Pons (tissue), 1 donor: Measurements from ENCODE around the gene RBM8A.
A peak's percentile ranks its signal among the peaks of the same experiment; 100 is the strongest.
"Not testable (repeated sequence)": the region's sequence is repeated elsewhere in the genome, so short reads cannot be mapped to it uniquely, and the experiment has no call there.

Experiments
- DNase-seq: peaks from one replicate; pipeline ENCODE4 v3.0.0-alpha.2; 2016; ENCODE audit warnings: low spot score

RBM8A gene

DNA sequence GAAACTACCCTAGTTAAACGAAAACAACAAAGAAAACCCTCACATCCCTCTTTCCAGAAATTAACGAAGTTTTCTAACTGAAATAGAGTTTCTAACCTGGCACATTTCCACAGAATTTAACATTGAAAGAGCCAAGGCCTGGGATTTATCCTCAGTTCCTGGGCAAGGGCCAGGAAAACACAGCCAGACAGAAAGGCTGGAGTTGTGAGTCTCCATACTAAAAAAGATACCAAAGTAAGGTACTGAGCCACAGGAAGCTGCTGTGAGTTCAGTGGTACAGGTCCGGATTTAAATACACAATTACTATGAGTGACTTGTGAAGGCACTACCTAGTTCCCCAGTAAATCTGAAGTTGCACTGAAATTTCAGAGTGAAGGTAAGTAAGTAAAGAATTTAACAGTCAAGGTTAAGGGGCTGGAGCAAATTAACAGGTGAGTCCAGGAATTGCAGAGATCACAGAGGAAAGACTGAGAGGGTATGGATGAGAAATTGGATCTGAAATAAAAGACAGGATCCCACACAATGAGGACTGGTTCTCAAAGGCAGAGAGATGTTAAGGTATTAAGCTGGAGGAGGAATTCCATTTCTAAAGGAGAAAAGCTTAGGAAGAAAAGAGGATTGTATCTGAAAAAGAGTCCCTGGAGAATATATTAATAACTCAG, 29.6 kb upstream of the RBM8A start:
- DNase-seq, result peak; percentile 55

DNA sequence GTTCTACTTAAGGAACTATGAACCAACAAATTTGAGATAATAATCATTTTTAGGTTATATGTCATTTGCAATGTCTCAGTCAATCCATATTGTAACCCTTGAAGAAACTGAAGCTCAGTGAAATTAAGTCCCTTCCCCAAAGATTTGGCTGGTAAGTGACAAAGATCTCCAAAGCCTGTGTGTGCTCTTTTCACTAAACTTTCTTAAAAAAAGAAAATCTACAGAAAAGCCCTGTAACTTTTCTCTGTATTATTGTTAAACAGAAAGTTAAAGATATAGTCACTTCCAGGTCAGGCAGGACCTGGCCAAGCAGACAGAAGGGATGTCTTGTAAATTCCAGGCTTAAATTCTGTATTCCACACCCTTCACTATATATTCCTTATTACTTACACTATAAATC, 29.1 kb upstream of the RBM8A start:
- no peak for DNase-seq

DNA sequence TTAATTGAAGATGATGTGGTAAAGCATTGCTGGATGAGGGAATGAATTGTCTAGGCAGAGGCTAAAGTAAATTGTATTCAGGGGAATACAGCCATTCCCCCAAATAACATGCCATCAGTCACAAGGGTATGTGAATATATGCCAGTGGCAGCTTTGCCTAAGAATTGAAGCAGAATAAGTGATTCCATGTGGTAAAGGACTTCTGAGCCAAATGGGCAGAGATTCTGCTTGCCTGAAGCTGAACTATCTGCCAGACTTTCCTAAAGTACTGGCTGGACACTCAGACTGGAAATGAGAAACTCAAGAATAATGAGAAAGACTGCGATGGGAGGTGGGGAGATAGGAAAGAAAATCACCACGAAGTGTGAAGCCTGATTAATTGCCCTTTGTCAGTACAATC, 28.2 kb upstream of the RBM8A start:
- DNase-seq, result peak; percentile 37

DNA sequence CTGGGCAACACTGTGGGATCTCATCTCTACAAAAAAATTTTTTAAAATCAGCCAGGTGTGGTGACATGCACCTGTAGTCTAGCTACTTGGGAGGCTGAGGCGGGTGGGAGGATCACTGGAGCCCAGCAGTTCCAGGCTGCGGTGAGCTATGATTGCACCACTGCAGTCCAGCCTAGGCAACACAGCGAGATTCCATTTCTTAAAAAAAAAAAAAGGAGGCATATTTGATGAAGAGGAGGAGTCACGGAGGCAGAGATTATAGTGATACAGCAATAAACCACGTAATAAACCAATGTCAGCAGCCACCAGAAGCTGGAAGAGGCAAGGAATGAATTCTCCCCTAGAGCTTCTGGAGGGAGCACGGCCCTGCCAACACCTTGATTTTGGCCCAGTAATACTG, 26.6 kb upstream of the RBM8A start:
- no peak for DNase-seq

DNA sequence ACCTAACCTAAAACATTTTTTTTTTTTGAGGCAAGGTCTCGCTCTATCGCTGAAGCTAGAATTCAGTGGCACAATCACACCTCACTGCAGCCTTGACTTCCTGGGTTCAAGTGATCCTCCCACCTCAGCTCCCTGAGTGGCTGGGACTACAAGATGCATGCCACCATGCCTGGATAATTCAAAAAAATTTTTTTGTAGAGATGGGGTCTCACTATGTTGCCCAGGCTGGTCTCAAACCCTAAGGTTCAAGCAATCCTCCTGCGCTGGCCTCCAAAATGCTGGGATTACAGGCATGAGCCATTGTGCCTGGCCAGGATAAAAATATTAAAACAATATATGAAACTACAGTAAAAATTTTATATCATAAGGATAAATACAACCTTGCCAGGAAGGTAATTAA, 25.6 kb upstream of the RBM8A start:
- DNase-seq, result no peak

DNA sequence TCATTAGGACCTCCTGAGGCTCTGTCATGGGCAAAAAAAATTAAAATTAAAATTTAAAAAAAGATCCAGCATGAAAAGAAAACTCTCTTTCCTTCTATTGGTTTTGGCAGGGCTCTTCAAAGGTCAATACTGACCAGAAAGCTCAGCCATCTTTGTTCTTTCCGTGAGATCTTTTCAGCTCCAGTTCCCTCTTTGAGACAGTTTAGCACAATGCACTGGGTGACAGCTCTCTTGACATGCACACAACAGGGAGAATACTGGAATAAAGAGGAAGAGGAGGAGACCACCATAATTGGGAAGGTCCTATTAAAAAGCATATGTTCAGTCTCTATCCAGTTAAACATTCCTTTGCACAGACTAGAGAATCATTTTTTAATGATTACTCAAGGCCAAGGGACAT, 24.2 kb upstream of the RBM8A start:
- no peak for DNase-seq

DNA sequence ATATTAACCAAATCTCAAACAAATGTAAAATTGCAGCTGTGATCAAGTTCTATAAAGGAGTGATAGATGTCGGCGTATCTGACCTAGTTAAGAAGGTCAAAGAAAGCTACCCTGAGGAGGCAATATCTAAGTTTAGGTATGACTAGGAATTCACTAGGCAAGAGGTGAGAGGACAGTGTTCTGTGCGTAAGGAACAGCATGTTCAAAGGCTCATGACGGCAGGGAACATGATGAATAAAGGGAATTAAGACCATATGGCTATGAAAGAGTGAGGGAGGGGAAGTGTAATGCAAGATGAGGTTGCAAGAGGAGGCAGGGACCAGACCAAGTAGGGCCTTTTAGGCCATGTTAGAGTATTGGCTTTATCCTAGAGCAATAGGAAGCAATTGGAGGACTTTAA, 21.9 kb upstream of the RBM8A start:
- no peak for DNase-seq

DNA sequence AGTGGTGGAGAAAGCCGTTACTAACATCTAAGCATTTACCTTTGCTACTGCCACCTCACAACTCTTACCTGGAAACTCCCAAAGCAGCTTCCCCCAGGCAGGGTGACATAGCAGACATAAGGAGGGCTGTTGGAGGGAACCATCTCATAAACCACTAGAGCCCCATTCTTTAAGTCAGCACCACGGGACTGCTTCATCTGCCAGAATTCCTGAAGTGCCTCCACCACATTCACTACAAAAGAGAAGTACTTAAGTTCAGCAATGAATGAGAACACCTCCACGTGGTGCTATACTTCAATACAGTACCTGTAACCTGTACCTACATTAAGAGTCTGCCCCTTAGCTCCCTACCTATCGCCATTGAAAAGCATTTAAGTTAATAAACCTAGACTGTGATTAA, 20.3 kb upstream of the RBM8A start:
- no peak for DNase-seq

DNA sequence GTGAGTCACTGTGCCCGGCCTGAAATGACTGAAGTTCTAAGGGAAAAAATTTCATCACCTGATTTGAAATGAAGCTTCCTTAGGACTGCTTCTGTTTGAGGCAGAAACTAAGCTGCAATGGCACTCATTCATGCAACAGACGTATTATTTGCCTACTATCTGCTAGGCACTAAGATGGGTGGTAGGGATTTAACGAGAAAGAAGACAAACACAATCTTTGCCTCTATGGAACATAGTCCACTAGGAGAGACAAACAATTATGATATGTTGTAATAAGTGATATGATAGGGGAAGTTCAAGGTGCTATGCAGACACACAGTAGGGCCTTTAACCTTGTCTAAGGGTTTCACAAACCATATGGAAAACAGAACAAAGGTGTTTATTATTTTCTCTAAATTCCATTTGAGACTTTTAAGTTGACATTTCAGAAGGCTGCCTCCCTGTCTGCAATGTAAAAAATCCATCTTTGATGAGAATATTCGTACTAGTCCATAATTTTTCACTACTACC, 19.2 kb upstream of the RBM8A start:
- DNase-seq, result no peak

DNA sequence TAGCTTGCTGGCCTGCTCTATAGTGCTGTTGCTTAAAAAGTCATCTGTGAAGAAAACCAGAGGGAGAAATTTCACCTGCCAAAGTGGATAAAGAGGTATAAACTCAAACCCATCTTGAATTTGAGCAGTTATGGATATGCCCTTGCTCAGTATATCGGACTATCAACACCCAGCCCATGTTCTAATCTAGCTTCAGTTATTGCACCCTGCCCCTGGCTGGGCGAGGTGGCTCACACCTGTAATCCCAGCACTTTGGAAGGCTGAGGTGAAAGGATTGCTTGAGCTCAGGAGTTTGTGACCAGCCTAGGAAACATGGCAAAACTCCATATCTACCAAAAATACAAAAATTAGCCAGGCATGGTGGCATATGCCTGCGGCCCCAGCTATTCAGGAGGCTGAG, 17.2 kb upstream of the RBM8A start:
- no peak for DNase-seq

DNA sequence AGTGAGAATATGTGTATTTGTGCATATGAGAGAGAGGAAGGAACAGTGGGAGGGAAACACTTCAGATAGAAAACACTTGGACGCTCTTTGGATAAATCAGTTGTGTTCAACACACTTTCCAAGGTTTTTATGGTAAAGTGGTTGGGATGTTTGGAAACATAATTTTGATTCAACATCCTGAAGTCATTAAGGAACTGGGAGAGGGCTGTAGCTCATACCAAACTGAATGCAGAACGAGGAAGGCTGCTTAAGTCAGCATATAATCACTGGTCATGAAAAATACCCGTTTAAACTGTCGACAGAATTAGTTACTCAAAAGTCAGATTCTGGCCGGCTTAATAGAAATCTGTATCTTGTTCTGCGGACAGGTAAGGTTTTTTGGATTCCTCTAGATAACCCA, 15.6 kb upstream of the RBM8A start:
- DNase-seq, result no peak

DNA sequence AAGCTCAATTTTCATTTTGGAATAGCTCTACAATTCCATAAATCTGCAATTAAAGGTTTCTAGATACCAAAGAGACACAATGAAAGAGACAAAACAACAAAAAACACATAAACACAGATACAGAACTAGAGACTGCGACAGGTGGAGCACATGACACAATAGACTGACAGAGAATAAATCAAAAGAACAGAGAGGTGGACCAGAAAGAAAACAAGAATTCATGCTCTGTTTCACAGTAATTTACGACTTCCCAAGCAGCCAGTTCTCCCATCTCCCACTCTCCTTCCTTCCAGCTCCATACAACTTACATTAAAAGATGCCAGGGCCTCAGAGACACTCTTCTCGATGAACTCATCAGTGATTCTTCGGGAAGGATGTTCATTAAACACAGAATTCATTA, 15.1 kb upstream of the RBM8A start:
- no peak for DNase-seq

DNA sequence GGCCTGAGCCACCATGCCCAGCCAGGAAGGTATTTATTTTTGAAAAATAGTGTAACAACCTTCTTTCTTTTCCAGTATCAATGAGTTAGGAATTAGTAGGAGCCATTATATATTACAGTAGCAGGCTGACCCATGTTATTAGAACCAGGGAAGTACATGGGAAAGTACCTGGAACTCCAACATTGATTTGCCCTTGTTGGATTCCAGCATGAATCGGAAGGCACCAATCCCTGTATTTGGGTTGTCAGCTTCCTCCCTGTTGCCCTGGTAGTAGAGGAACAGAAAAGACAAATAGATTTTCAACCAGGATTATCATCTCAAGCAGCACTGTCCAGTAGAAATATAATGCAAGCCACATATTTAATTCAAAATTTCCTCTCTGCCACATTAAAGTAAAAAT, 10.2 kb upstream of the RBM8A start:
- no peak for DNase-seq

DNA sequence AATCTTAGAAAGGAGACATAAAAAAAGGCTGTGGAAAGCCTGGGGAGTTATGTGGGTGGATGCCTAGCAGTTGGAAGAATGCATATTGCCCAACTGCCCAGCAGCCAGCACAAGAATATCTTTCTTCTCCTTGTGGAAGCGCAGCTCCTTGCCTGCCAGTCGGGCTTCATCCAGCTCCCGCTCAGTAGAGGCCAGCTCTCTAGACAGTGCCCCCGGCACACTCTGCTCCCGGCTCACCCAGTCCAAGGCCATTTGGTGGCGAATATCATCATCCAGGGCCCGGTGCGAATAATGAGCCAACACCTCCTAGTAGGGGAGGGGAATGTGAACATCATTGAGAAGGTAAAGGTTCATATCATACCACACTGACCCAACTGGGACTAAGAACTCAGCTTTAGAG, 9.0 kb upstream of the RBM8A start:
- DNase-seq, result no peak

DNA sequence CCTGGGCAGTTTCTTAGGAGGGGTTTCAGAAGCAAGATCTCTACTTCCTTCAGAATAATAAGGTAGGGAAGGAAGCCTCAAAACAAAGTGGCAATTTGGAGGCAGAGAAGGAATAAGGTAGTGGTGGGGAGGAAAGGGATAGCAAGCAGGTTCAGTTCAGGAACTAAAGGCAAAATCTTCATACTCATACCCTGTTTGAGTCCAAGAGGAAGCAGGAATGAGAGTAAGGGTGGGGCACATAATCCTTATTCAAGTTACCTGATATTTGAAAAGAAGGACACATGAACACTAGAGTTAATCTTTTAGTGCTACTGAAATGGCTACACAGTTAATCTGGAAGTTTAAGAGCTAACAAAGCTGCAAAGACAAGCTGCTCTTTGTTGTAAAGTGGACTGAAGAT, 8.4 kb upstream of the RBM8A start:
- DNase-seq, result no peak

DNA sequence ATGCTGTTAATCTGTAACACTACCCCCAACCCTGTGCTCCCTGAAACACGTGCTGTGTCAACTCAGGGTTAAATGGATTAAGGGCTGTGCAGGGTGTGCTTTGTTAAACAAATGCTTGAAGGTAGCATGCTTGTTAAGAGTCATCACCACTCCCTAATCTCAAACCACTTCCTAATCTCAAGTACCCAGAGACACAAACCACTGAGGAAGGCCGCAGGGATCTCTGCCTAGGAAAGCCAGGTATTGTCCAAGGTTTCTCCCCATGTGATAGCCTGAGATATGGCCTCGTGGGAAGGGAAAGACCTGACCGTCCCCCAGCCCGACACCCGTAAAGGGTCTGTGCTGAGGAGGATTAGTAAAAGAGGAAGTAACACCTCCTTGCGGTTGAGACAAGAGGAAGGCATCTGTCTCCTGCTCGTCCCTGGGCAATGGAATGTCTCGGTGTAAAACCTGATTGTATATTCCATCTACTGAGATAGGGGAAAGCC, 5.3 kb upstream of the RBM8A start:
- DNase-seq, result not testable (repeated sequence)

DNA sequence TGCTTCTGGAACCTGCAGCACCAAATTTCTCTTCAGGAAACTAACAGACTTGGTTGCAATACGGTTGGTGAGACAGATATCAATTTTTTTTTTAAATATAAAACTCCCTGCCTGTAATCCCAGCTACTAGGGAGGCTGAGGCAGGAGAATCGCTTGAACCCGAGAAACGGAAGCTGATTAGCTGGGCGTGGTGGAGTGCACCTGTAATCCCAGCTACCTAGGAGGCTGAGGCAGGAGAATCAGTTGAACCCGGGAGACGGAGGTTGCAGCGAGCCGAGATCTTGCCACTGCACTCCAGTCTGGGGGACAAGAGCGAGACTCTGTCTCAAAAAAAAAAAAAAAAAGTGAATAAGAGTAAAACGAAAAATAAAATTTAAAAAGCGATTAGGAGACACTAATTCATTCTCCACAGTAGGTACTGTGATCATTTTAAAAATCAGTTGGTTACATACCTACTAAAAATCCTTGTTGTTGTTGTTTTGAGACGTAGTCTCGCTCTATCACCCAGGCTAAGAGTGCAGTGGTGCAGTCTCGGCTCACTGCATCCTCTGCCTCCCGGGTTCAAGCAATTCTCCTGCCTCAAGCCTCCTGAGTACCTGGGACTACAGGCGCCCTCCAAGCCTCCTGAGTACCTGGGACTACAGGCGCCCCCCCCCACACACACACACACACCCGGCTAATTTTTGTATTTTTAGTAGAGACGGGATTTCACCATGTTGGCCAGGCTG, 796 bp upstream of the RBM8A start:
- DNase-seq, result no peak

DNA sequence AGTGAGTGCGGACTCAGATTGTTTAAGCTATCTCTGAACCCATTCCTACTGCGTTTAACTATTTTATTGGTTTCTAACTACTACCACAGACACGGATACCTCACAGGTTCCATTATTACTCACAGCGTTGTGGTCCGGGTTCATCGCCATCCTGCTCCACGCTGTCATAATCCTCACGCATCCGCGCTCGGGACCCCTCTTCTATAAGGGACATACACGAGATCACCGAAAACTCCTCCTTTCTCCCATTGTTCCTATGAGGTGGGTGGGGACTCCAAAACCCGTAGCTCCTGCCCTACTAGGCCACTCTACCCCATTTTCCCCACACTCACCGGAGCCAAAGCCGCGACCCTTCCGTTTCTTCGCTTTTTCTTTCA, 610 bp downstream of the RBM8A start:
- DNase-seq, result no peak

DNA sequence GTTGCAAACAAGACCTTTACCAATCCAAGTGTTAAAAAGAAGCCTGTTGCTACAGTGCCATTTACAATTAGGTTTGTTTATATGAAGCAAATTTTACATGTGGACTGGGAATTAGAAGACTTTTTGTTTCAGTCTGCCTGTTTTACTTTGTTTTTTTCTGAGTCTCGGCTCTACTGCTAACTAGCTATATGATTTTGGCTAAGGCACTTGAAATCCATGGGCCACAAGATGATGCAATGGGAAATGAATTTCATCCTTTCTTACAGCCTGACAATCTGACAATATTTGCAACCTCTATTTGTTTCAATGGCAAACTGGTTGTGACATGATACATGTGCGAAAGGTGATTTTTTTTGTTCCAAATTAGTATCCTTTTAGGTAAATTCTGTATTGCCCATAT, 5.0 kb downstream of the RBM8A start:
- DNase-seq, result no peak

DNA sequence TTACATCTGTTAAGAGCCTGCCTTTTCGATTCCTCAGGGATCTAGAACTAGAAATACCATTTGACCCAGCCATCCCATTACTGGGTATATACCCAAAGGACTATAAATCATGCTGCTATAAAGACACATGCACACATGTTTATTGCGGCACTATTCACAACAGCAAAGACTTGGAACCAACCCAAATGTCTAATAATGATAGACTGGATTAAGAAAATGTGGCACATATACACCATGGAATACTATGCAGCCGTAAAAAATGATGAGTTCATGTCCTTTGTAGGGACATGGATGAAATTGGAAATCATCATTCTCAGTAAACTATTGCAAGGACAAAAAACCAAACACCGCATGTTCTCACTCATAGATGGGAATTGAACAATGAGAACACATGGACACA, 7.0 kb downstream of the RBM8A start:
- not testable (repeated sequence) for DNase-seq

DNA sequence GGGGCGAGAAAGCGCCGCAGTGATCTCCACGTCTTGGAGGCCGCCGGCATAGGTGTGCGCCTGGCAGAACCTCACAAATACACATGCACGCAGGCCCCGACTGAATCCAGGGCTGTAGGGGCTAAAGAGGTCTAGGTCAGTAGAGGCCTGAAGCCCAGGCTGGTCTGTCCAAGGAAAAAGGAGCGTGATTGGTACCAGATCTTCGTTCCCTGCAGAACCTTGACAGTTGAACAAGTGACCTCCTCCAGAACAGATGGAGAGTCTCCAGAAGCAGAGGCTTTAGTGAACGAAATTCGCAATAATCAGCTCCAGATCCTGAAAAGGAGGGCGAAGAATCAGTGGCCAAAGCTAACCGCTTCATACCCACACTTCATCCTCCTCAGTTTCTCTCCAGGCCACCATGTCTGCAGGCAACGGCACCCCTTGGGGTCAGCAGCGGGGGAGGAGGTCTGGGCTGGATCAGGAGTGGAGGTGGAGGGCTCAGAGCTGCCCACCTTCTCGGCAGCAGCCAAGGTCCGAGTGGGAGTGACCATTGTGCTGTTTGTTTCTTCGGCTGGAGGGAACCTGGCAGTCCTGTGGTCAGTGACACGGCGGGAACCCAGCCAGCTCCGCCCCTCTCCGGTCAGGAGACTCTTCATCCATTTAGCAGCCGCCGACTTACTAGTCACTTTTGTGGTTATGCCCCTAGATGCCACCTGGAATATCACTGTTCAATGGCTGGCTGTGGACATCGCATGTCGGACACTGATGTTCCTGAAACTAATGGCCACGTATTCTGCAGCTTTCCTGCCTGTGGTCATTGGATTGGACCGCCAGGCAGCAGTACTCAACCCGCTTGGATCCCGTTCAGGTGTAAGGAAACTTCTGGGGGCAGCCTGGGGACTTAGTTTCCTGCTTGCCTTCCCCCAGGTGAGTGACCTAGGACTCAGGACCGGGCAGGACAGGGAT, 8.0 kb downstream of the RBM8A start:
- DNase-seq, result peak; percentile 38

DNA sequence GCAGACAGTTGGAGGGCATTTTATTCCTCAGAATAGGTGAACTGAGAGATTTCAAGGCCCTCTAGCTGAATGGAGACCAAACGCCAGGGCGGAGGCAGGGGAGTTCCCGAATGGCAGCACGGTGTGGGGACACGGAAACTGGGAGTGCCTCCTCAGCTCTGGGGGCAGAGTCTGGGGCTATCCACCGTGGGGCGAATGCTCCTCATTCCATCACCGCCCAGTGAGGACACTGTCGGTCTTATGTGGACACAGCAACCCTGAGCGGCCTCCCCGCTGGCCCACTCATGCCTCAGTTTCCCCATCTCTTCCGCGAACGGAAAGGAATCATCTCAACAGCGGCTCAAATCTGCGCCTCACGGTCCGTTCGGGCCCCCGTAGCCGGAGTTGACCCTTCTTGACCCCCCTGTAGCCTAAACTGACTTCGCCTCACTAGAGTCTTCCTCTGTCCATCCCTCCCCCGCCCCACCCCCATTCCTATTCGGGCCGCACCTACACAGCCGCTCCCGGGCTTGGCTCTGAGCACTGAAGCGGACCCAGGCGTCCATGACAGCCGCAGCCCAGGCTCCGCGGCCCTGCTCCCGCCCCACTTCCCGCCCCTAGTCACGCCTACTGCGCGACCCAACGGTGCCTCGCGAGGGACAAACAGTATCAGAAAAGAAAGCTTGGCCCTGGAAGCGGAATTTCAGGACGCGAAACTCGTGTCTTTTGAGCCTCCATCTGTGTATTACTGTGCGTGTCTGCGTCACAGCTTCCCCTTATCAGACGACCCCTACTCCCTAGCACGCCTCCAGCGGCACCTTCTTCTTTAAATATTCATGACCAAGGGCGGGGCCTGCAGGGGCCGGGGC, 8.9 kb downstream of the RBM8A start, which contains the start of gene PEX11B:
PEX11B (minus strand) TSS at position 574 of the 848 bp plus-strand sequence; CDS start at position 545, 29 bp downstream.
- DNase-seq, result peak; percentile 91
